SW480 (cell line): ENCODE measurements around the gene PCDHA9.
"Not testable (repeated sequence)": the region's sequence is repeated elsewhere in the genome, so short reads cannot be mapped to it uniquely, and the experiment has no call there.

Source experiments
- DNase-seq: peaks from one replicate; pipeline ENCODE4 v3.0.0-alpha.2; 2016; ENCODE audit warnings: low spot score

PCDHA9 gene

GRCh38 chr5:140848139-140849102 lies at the start of gene PCDHA9:
Gene PCDHA9, plus strand, starts transcription at chr5:140848382. Its CDS starts 114 bp downstream, at chr5:140848496.
- DNase-seq = not testable (repeated sequence)

GRCh38 chr5:140800816-140801493 lies 47.2 kb upstream of the PCDHA9 start, which contains the start of gene PCDHA3:
Gene PCDHA3, plus strand, starts transcription at chr5:140801057.
- DNase-seq = no peak

- DNase-seq = no peak
Observed at GRCh38 chr5:140801494-140801841, 46.7 kb upstream of the PCDHA9 start.

- not testable (repeated sequence) for DNase-seq
Observed at GRCh38 chr5:140802381-140802780, 45.8 kb upstream of the PCDHA9 start.

- DNase-seq = no peak
Observed at GRCh38 chr5:140802781-140803271, 45.4 kb upstream of the PCDHA9 start.

GRCh38 chr5:140806834-140807775 lies 41.1 kb upstream of the PCDHA9 start, which contains the start of gene PCDHA4:
Gene PCDHA4, plus strand, starts transcription at chr5:140807068.
- DNase-seq = no peak

- not testable (repeated sequence) for DNase-seq
Observed at GRCh38 chr5:140808241-140808888, 39.8 kb upstream of the PCDHA9 start.

- no peak for DNase-seq
Observed at GRCh38 chr5:140808889-140809291, 39.3 kb upstream of the PCDHA9 start.

GRCh38 chr5:140821375-140822280 lies 26.6 kb upstream of the PCDHA9 start, which contains the start of gene PCDHA5:
Gene PCDHA5, plus strand, starts transcription at chr5:140821613.
- no peak for DNase-seq

GRCh38 chr5:140822281-140822629 lies 25.9 kb upstream of the PCDHA9 start:
- DNase-seq = no peak

- DNase-seq = not testable (repeated sequence)
Observed at GRCh38 chr5:140822969-140823368, 25.2 kb upstream of the PCDHA9 start.

GRCh38 chr5:140823475-140823874 lies 24.7 kb upstream of the PCDHA9 start:
- DNase-seq = no peak

GRCh38 chr5:140827704-140828361 lies 20.3 kb upstream of the PCDHA9 start, which contains the start of gene PCDHA6:
Gene PCDHA6, plus strand, starts transcription at chr5:140827960. Its CDS starts 132 bp downstream, at chr5:140828092.
- DNase-seq = no peak

GRCh38 chr5:140828362-140828737 lies 19.8 kb upstream of the PCDHA9 start:
- no peak for DNase-seq

GRCh38 chr5:140829511-140830501 lies 18.4 kb upstream of the PCDHA9 start:
- DNase-seq = not testable (repeated sequence)

GRCh38 chr5:140833993-140834392 lies 14.2 kb upstream of the PCDHA9 start, which contains the start of gene PCDHA7:
Gene PCDHA7, plus strand, starts transcription at chr5:140834269. Its CDS starts 115 bp downstream, at chr5:140834384.
- no peak for DNase-seq

GRCh38 chr5:140834439-140835008 lies 13.7 kb upstream of the PCDHA9 start:
- DNase-seq = not testable (repeated sequence)
